Endodermal cell (in vitro differentiated cells): ENCODE measurements around the gene MMS19. TPM values are rescaled to one million over a fixed set of nuclear protein-coding genes. Genes with fewer than 3 reads are reported as not detected.
A peak's percentile ranks its signal among the peaks of the same experiment; 100 is the strongest.

Experiments used
- DNase-seq: peaks from one replicate; pipeline ENCODE4 v3.0.0-alpha.2; 2017
- H3K27ac ChIP-seq: 2 replicates; pipeline ENCODE4 v1.5.1; 2013; ENCODE audit warnings: mild to moderate bottlenecking, low read depth, low read length, moderate library complexity
- H3K27me3 ChIP-seq: 2 replicates; pipeline ENCODE4 v1.6.1; 2013; ENCODE audit warnings: mild to moderate bottlenecking, low read length, moderate library complexity; ENCODE audit not compliant: insufficient read depth, control insufficient read depth, poor library complexity, severe bottlenecking
- H3K36me3 ChIP-seq: 2 replicates; pipeline ENCODE4 v1.7.0; 2013; ENCODE audit warnings: mild to moderate bottlenecking, low read length, moderate library complexity; ENCODE audit not compliant: control insufficient read depth, insufficient read depth
- H3K4me1 ChIP-seq: one replicate; pipeline ENCODE4 v1.7.0; 2013; ENCODE audit warnings: low read length; ENCODE audit not compliant: control insufficient read depth, insufficient read depth
- H3K4me3 ChIP-seq: 2 replicates; pipeline ENCODE4 v1.5.1; 2013; ENCODE audit warnings: mild to moderate bottlenecking, low read length, moderate library complexity
- H3K9ac ChIP-seq: 2 replicates; pipeline ENCODE4 v1.6.1; 2013; ENCODE audit warnings: mild to moderate bottlenecking, low read length, moderate library complexity; ENCODE audit not compliant: poor library complexity, severe bottlenecking; ENCODE audit errors: extremely low read depth
- H3K9me3 ChIP-seq: 2 replicates; pipeline ENCODE4 v1.6.1; 2013; ENCODE audit warnings: mild to moderate bottlenecking, low read length, moderate library complexity; ENCODE audit not compliant: control insufficient read depth
- H3K27ac Mint-ChIP-seq: 2 replicates; pipeline ENCODE4 v1.8.0; 2020; ENCODE audit warnings: mixed read lengths
- H3K27me3 Mint-ChIP-seq: 2 replicates; pipeline ENCODE4 v1.8.0; 2021; ENCODE audit warnings: mild to moderate bottlenecking, mixed read lengths; ENCODE audit not compliant: insufficient read depth
- H3K36me3 Mint-ChIP-seq: 2 replicates; pipeline ENCODE4 v1.8.0; 2020; ENCODE audit warnings: low read depth, mixed read lengths
- H3K4me1 Mint-ChIP-seq: 2 replicates; pipeline ENCODE4 v1.8.0; 2020; ENCODE audit warnings: mixed read lengths
- H3K4me3 Mint-ChIP-seq: 2 replicates; pipeline ENCODE4 v1.8.0; 2020; ENCODE audit warnings: mild to moderate bottlenecking, moderate library complexity, mixed read lengths
- H3K9me3 Mint-ChIP-seq: 2 replicates; pipeline ENCODE4 v1.8.0; 2020; ENCODE audit warnings: mild to moderate bottlenecking, mixed read lengths
- CTCF ChIP-seq: fragments of 200-600 bp; sonication (generic); conservative IDR thresholded peaks from 2 replicates; pipeline ENCODE4 v1.5.0; 2021; ENCODE audit warnings: antibody characterized with exemption, mild to moderate bottlenecking
- WGBS, 2 experiments: methylation state at CpG; one replicate each; pipeline versions ENCODE4 v1.1.5 to v1.1.7; 2013; ENCODE audit warnings: missing lambda C conversion rate in 2 of 2, mixed read lengths in 1 of 2; ENCODE audit not compliant: insufficient coverage in 1 of 2, insufficient read length in 1 of 2; 5-methylcytosine and 5-hydroxymethylcytosine counted together
- total RNA-seq, 2 donors: library from RNA; stranded (reverse); fragmentation: NEBNext Ultra II Directional in 1 of 2; extraction: Animal tissue kit (Norgen Biotek cat#: 25700) in 1 of 2; gene quantifications; 2 replicates in 1 of 2; 3 replicates in 1 of 2; pipeline ENCODE4 v1.2.1, GENCODE V29; 2021

The MMS19 gene
- total RNA-seq, 2 donors from 2014 or later = 84.2 to 98.8 TPM

- no peak overlapping the region for H3K27ac ChIP-seq
- H3K27me3 ChIP-seq = peaks cover 20% of the 10 kb centered on the region
- H3K9ac ChIP-seq = no peak overlapping the region
- Mint-ChIP-seq H3K27me3 (peaks cover 21% of the 10 kb centered on the region), H3K36me3 (peaks cover 2% of the 10 kb centered on the region), H3K4me1 (peaks cover 23% of the 10 kb centered on the region), H3K9me3 (no peaks in the 10 kb centered on the region), H3K27ac (no peak overlapping the region), H3K4me3 (peak overlapping the region; percentile 94)
- no peaks in the 10 kb centered on the region for H3K9me3 ChIP-seq
- no peak for TF ChIP-seq CTCF
- WGBS, 2 experiments = 76 to 77% methylated on average over 2 of the region's 2 CpGs
- no peak for DNase-seq
- no peaks in the 10 kb centered on the region for H3K36me3 ChIP-seq
- H3K4me1 ChIP-seq = peaks cover under 1% of the 10 kb centered on the region
- H3K4me3 ChIP-seq = peak overlapping the region; percentile 98
Measured at GRCh38 chr10:97500297-97500575, 2.0 kb upstream of the MMS19 start.

GRCh38 chr10:97499561-97500296, 1.5 kb upstream of the MMS19 start:
- 3 to 7% methylated on average over 33 to 41 of the region's 41 CpGs for WGBS, 2 experiments
- H3K4me1 Mint-ChIP-seq = peaks cover 28% of the 10 kb centered on the region

GRCh38 chr10:97498841-97499560, 779 bp upstream of the MMS19 start, which contains the start of gene UBTD1:
UBTD1 (plus strand) TSS chr10:97498924; CDS start chr10:97499204, 280 bp downstream.
- H3K36me3 ChIP-seq = peaks cover 3% of the 10 kb centered on the region
- H3K4me1 ChIP-seq = peaks cover 7% of the 10 kb centered on the region
- 0 to 3% methylated on average over 15 to 66 of the region's 66 CpGs for WGBS, 2 experiments
- no peak for TF ChIP-seq CTCF
- H3K9me3 Mint-ChIP-seq = no peaks in the 10 kb centered on the region
- peak within 1 kb of the TSS; percentile 70 for H3K9ac ChIP-seq
- peak within 1 kb of the TSS; percentile 78 for H3K27ac Mint-ChIP-seq
- H3K4me3 ChIP-seq = peak within 1 kb of the TSS; percentile 98
- peak within 1 kb of the TSS; percentile 94 for H3K4me3 Mint-ChIP-seq
- peak within 1 kb of the TSS; percentile 83 for H3K27ac ChIP-seq
- H3K27me3 ChIP-seq = peaks cover 20% of the 10 kb centered on the region
- H3K27me3 Mint-ChIP-seq = peaks cover 21% of the 10 kb centered on the region
- peaks cover 35% of the 10 kb centered on the region for H3K4me1 Mint-ChIP-seq
- DNase-seq = peak; percentile 83
- H3K36me3 Mint-ChIP-seq = peaks cover 2% of the 10 kb centered on the region
- no peaks in the 10 kb centered on the region for H3K9me3 ChIP-seq

More at GRCh38 chr10:97499561-97500296, 1.5 kb upstream of the MMS19 start:
- peaks cover 21% of the 10 kb centered on the region for H3K27me3 Mint-ChIP-seq
- TF ChIP-seq CTCF = no peak
- Histone ChIP-seq H3K4me3 (peak overlapping the region; percentile 98), H3K36me3 (no peaks in the 10 kb centered on the region), H3K27me3 (peaks cover 20% of the 10 kb centered on the region), H3K4me1 (peaks cover 6% of the 10 kb centered on the region), H3K9me3 (no peaks in the 10 kb centered on the region), H3K27ac (no peak overlapping the region), H3K9ac (peak overlapping the region; percentile 52)
- DNase-seq = no peak
- H3K27ac Mint-ChIP-seq = peak overlapping the region; percentile 47
- H3K9me3 Mint-ChIP-seq = no peaks in the 10 kb centered on the region
- H3K4me3 Mint-ChIP-seq = peak overlapping the region; percentile 94
- peaks cover 2% of the 10 kb centered on the region for H3K36me3 Mint-ChIP-seq
